Stimulated activated CD4-positive, alpha-beta T cell treated with anti-CD3 and anti-CD28 coated beads, Interleukin-15, amount 100 ng/mL, for 48 hours (primary cell): Measurements from ENCODE around the gene DDO.

ENCODE experiments used
- DNase-seq, 2 donors: peaks; one replicate each; pipeline ENCODE4 v3.0.0-alpha.2; 2020; ENCODE audit warnings: low read depth in 2 of 2

Gene DDO

GRCh38 chr6:110345025-110345424 is 70.3 kb downstream of the DDO start:
- no peak for DNase-seq

- DNase-seq, result no peak
Observed at GRCh38 chr6:110342759-110343158, 72.6 kb downstream of the DDO start.
